Measurements from ENCODE around the gene GPR3.

The GPR3 gene, protein sequence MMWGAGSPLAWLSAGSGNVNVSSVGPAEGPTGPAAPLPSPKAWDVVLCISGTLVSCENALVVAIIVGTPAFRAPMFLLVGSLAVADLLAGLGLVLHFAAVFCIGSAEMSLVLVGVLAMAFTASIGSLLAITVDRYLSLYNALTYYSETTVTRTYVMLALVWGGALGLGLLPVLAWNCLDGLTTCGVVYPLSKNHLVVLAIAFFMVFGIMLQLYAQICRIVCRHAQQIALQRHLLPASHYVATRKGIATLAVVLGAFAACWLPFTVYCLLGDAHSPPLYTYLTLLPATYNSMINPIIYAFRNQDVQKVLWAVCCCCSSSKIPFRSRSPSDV

DNA sequence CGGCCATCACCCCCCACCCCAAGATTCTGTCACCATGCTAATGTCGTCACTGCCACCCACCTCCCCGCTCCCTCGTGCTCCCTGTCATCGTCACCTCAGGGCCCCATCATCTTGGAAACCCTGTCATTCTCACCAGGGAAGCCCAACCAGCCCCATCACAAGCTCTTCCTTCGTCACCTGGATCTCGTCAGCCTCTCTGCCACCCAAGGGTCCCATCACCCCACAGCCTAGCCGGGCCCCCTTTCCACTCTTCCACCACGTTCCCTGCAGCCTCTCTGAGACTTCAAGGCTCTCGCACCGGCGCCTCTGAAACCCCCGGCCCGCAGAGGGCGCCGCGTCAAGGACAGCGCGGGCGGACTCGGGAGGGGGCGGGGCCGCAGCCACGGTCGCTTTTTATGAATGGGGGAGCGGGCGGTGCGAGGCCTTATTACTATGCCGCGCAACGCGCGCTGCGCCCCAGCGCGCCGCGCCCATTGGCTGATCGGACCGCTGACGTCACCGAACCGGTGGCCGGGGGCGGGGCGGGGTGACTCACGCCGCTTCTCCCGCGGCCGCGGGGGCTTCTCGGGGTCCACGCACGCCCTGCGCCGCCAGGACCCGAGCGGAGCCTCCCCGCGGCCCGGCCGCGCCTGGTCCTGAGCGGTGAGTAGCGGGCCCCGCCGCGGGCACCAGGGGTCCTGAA lies at the start of gene GPR3:
GPR3 (plus strand) TSS at position 527 of the 682 bp plus-strand sequence. CDS start 1,177 bp downstream, outside the sequence.
- no peak for FAIRE-seq

DNA sequence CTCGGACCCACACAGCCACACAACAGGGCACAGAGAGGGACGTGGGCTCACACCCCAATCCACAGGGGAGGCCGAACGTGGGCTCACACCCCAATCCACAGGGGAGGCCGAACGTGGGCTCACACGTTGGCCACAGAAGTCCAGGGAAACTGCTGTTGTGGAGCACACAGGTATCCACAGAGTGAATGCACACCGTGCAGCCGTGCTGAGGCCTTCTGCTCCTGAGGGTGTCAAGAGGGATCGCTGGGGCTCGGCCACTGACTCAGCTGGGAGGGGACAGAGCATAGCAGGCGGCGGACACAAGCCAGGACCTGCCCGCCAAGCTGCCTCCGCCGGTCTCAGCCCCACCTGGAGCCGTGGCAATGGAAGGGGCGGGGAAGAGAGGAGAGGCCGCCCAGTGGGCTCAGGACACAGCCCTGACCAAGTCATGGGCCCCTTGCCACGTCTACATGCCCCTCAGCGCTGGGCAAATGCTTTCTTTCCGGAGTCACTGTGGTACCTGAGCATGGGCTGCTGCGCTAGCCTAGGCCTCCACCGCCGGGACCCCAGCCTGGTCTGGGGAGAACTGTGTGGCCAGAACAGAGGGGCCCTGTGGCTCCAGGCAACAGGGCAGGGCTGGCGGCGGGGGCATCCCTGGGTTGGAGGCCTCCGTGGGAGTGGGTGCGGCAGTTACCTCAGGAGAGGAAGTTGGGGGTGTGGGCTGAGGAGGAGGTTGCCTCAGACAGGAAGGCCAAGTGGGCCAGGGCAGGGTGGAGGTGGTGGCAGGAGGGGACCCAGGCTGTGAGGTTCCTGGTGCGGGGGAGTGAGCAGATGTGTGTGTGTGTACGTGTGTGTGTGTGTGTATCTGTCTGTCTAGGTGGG lies 49.4 kb upstream of the GPR3 start:
- no peak for FAIRE-seq

GRCh38 chr1:27343639-27344025 lies 48.8 kb upstream of the GPR3 start:
- no peak for FAIRE-seq

- no peak for FAIRE-seq
Observed at GRCh38 chr1:27345272-27345671, 47.1 kb upstream of the GPR3 start.

DNA sequence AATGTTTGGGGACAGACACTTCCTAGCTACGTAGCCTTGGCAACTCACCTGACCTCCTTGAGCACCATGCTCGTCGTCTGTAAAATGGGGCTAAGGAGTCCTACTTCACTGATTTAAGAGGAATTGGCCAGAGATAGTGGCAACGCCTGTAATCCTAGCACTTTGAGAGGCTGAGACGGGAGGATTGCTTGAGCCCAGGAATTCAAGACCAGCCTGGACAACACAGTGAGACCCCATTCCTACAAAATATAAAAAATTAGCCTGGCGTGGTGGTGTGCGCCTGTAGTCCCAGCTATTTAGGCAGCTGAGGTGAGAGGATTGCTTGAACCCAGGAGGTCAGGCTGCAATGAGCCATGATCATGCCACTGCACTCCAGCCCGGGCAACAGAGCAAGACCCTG lies 46.1 kb upstream of the GPR3 start:
- FAIRE-seq = no peak

DNA sequence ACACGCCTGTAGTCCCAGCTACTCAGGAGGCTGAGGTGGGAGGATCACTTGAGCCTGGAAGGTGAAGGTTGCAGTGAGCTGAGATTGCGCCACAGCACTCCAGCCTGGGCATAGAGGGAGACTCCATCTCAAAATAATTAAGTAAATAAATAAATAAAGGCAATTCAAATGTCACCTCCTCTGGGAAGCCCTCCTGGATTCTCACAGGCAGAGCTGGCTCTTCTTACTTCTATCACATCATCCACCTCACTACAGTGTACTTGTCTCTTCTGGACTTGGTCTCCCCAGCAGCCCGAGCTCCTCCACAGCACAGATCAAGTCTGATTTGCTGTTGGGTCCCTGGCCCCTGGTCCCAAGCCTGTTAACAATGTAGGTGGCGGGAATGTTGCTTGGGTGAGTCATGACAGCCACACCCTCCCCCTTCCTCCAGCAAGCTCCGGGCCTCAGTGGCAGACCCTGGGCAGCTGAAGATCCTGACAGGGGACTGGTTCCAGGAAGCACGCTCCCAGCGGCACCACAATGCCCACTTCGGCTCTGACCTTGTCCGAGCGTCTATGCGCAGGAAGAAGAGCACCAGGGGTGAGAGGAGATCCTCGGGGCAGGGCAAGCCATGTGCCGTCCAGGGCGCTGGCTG lies 45.3 kb upstream of the GPR3 start:
- no peak for FAIRE-seq

DNA sequence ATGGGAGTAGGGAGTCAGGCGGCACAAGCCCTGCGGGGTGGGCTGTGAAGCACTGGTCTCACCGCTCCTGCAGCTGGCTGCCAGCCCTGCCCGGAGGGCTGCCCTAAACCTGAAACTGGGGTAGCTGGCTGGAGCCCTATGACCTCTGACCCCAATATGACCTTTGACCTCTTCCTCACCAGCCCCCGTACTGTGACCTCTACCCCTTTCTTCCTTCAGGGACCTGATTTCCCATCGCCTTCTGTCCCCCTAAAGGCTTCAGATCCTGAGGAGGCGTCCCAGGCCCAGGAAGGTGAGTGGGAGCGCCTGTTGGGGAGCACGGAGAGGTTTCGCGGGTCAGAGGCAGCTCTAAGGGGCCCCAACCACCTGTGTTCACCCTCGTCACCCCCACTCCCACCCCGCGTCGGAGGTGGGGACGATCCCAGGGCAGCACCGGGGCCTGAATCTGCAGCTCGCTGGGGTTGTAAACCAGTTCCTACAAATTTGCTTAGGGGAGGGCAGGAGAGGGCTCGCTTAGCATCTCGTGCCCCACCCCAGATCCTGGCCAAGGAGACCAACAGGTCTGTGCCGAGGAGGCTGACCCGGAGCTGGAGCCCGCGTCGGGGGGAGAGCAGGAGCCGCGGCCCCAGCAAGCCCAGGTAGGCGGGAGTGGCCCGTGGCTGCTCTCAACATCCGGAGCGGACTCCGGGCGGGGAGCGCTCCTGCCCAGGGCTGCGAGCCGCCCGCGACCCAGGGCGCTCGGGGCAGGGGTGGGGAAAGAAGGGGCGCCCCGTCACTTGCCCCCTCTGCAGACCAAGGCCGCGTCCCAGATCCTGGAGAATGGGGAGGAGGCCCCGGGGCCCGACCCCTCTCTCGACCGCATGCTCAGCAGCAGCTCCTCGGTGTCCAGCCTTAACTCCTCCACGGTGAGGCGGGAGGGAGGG lies 43.3 kb upstream of the GPR3 start:
- no peak for FAIRE-seq

- no peak for FAIRE-seq
Observed at GRCh38 chr1:27349784-27350662, 42.4 kb upstream of the GPR3 start.

- no peak for FAIRE-seq
Observed at GRCh38 chr1:27350663-27351540, 41.5 kb upstream of the GPR3 start.

DNA sequence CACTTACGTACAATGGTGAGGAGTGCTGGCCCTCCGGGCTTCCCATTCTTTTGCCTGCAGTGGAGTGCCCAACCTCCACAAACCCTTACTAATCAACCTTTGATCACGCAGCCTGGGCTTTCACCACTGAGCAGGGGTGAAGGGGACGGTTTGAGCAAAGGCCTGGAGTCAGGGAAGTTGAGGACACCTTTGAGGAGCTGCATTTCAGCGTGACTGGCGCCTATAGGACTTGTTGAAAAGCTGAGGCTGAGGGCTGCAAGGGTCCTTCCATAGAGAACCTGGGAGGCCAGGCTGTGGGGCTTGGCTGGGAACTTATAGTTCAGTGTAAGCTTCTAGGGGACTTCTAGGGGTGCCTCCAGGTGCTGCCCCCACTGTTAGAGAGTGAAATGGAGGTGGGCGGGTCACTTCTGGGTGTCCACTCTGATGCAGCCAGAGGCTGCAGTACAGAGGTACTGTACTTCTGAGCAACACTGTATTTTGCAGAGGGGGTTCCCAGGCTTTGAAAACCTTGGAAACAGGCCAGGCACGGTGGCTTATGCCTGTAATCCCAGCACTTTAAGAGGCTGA lies 40.8 kb upstream of the GPR3 start:
- no peak for FAIRE-seq

DNA sequence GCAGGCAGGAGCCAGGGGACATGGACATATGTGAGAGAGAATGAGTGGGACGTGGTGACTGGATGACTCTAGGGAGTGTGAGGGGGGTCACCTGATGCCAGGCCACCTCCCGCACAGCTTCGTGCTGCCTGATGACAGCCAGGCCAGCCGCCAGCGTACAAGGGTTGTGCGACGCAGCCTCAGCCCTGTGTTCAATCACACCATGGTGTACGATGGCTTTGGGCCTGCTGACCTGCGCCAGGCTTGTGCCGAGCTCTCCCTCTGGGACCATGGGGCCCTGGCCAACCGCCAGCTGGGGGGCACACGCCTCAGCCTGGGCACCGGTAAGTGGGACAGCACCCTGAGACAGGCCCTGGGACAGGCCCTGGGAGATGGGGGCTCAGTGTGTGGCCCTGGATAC lies 39.3 kb upstream of the GPR3 start:
- FAIRE-seq = no peak

DNA sequence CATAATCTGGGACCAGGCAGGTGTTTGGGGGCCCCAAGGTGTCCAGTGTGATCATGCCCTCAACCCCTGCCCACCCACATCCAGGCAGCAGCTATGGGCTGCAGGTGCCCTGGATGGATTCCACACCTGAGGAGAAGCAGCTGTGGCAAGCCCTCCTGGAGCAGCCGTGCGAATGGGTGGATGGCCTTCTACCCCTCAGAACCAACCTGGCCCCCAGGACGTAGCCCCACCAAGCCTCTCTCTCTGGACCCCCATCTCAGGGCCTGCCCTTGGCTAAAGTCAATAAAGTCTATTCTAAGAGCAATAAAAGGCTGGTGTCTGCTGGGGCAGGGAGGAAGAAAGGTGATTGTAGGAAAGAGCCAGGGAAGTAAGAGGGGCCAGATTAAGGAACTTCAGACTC lies 38.8 kb upstream of the GPR3 start:
- no peak for FAIRE-seq

GRCh38 chr1:27355683-27356082 lies 36.7 kb upstream of the GPR3 start:
- FAIRE-seq = no peak

DNA sequence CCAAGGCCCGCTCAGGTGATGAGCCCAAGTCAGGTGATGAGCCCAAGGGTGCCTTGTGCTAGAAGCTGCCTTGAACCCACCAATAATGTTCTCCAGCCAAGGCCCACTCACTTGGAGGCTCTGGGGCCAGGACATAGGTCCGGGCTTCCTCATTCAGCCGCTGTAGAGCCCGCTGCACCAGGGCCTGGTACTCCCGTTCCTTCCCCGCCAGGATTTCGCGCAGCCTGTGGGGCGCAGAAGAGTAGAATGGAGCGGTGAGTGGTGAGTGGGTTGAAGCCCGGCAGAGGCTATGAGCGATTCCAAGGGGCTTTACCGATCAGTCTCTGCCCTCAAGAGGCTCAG lies 36.2 kb upstream of the GPR3 start:
- FAIRE-seq = no peak

- FAIRE-seq = no peak
Observed at GRCh38 chr1:27356619-27357280, 35.7 kb upstream of the GPR3 start.

DNA sequence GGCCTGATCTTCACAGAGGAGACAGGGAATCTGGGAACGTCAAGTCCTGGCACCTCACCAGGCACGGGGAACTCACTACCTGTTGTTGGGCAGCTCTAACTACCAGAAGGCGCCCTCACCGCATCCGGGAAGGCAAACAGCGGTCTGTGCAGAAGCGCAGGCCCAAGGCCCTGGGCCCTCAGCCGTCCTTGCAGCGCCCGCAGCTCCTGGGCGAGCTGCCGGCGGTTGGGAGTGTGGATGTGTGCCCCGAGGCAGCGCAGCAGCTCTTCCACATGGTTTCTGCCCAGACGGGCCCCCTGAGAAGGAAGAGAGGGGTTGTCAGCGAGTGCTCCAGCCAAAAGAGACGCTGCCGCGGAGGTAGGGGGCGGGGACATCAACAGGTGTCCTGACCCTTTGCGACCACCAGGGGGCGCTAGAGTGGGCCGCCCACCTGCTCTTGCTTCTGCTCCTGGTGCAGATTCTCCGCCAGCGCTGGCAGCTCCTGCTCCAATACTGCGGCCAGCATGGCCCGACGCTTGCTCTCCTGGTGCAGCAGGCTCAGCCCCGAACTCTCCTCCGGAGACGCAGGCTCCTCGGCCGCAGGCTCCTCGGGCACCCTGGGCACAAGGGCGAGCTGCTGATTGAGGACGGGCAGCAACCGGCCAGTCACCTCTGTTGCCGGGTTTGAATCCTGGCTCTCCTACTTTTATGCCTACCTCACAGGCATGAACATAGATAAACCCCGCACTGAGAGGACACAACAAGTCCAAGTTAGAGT lies 35.0 kb upstream of the GPR3 start:
- no peak for FAIRE-seq

GRCh38 chr1:27358038-27358927 lies 34.1 kb upstream of the GPR3 start:
- no peak for FAIRE-seq

Measured in islet of Langerhans (tissue), 1 donor.